MV-4-11 (cell line): ENCODE results near the gene ESF1.
"Not testable (repeated sequence)": the region's sequence is repeated elsewhere in the genome, so short reads cannot be mapped to it uniquely, and the experiment has no call there.

Source experiments
- DNase-seq: peaks from one replicate; lab custom pipeline; 2025; lab: John Stamatoyannopoulos, UW

The ESF1 gene

DNA sequence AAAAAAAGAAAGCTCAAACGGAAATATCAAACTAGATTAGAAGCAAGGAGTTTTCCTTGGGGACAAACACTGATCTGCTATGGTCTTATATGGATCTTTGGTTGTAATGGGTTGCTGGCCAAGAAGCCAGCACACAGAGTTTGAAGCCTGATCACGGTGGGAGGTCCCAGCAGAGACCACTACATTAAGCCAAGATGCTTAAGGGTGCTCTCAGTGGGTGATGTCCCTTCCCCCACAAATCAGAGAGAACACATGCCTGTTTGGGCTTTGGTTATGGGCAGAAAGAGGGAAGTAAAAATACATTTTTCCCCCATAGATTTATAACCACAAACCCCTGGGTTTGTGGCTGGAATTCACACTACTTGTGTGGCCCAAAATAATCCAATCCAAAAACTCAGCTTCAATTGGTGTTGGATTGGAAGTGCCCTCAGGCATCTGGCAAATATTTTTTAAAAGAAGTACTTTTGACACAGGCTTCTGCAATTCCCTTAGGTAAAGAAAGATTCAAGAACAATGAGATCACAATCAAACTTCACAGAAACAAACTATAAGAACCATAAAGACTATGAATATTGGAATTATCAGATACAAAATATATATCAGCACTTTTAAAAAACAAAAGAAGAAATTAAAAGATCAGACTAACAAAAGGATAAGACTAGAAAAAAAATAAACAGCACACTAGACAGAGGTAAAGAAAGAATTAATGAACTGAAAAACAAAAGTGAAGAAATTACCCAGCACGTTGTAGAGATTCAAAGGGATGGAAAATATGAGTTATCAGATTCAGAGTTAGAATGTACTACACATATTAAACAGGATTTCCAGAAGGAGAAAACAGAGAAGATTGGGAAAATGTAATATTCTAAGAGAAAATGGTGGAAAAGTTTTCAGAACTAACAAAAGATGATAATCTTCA is 44.7 kb downstream of the ESF1 start:
- DNase-seq = peak; percentile 72

GRCh38 chr20:13738187-13738586 is 46.5 kb downstream of the ESF1 start:
- not testable (repeated sequence) for DNase-seq

- DNase-seq = no peak
Observed at GRCh38 chr20:13736436-13737191, 48.1 kb downstream of the ESF1 start.

- DNase-seq = no peak
Observed at GRCh38 chr20:13735826-13736225, 48.9 kb downstream of the ESF1 start.

GRCh38 chr20:13723011-13723410 is 61.7 kb downstream of the ESF1 start:
- peak; percentile 97 for DNase-seq

GRCh38 chr20:13718171-13718570 is 66.5 kb downstream of the ESF1 start:
- DNase-seq = no peak

- peak; percentile 80 for DNase-seq
Observed at GRCh38 chr20:13717631-13718044, 67.1 kb downstream of the ESF1 start.

DNA sequence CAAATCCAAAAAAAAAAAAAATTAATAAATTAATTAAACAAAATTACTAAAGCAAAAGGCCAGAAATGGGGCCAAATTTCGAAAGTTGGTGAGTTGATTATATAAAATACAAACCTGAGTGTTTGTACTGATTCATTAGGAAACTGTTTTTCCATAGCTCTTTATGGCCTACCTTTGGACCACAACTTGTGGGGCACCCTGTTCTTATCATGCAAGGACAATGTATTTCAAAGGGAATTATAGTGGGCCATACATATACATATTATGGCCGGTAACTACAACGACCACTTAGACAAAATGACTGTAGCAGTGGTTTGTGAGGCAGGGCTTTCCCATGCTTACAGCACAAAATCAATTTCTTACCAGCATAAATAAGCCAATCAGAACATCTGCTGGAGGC is 69.5 kb downstream of the ESF1 start:
- no peak for DNase-seq

GRCh38 chr20:13708234-13708633 is 76.5 kb downstream of the ESF1 start:
- DNase-seq = no peak

- no peak for DNase-seq
Observed at GRCh38 chr20:13703265-13703664, 81.5 kb downstream of the ESF1 start.

- no peak for DNase-seq
Observed at GRCh38 chr20:13701486-13701885, 83.2 kb downstream of the ESF1 start.

DNA sequence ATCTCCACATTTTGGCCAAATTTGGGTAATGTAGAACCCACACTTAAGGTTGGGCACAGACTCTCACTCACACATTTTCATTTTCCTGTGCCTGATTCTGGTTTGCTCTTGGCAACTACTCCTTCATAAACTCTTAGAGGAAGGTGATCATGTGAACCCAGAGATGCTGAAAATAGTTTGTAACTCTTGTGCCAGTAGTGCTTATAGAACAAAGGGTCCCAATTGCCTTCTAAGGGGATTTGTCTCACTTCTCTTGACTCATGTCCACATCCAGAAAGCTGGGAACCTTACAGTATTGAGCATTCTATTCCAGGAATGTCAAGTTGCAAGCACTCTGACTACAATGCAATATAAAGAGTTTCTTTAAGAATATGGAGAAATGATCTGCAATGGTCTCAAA is 84.0 kb downstream of the ESF1 start:
- no peak for DNase-seq

GRCh38 chr20:13694420-13695150 is 90.1 kb downstream of the ESF1 start:
- no peak for DNase-seq

DNA sequence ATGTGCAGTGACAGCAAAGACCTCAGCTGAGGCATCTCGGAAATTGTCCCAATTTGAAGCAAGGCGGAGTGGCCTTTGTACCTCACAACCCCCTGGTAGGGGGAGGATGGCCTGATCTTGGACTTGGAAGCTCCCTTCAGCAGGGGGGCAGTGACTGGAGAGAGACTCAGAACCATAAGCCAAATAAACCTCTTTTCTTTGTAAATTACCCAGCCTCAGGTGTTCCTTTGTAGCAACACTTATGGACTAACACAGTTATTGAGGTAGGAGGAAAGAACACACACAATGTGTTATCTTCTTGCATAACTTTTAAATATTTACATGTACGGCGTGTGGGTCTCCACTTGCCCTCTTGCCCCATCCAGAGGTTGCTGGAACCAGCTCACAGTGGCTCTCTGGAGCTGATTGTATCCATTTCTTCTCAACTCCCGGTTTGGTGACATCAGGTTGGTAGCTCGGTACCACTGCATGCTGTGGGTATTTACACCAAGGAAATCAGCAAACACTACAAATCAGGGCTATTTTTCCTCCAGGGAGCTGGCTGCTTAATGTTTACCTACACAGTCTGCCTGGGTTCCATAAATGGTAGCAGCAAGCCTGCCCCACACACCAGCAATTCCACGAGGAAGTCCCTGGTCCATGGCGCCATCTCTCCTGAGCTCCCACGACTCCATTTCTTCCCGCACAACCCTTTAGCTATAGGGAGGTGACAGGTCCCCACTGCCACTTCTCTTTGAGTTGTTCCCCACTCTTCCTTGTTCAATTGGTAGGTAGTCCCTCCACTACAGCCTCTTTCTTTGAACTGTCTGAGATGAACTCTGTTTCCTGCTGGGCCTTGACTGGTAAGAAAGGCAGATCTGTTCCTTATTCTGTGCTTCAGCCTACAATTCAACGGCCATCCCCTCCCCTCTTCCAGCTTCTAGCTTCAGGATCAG is 91.7 kb downstream of the ESF1 start:
- DNase-seq = no peak

GRCh38 chr20:13690943-13691342 is 93.8 kb downstream of the ESF1 start:
- no peak for DNase-seq

- DNase-seq = no peak
Observed at GRCh38 chr20:13687815-13688214, 96.9 kb downstream of the ESF1 start.

GRCh38 chr20:13685623-13686022 is 99.1 kb downstream of the ESF1 start:
- no peak for DNase-seq

DNA sequence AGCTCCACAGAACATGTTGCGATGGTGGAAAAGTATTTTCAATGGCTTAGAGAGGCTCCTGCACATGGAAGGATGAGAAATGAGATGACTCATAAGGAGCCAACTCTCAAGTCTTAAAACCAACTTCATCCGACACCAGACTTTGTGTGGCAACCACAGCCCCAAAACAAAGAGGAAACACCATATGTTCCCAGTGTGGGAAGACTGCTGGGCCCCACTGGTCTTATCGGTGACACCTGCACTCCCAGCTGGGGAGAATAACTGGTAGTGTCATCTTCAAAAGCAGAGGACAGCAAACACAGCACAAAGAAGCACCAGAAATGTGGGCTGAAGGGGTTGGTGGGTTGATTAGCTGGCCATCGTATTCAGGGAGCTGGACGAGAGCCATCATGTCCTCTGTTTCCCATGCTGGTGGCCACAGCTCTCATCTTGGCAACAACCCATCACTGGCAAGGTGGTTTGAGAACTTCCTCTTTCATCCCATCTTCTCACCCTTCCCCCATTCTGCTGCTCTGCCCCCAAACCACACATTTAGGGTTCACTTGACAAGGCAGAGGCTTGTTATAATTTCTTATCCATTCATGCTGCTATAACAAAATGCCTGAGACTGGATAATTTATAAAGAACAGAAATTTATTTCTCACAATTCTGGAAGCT is 100.0 kb downstream of the ESF1 start:
- DNase-seq = peak; percentile 98

DNA sequence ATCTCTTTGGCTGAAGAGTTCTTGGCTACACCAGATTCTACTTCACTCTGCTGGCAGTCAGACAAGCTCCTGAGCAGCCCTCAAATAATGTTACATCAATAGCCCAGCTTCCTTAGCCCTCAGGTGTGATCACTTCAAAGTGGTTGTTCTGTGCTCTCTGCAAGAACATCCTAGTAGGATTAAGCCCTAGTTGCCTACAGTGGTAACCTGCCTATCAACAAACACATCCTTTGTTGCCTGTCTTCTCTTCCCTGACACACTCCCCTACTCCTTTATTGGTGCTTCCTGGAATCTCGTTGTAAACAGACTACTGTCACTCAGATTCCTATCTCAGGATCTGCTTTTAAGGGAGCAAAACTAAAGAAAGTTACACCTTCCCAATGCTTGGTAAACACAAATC is 100.9 kb downstream of the ESF1 start:
- DNase-seq = no peak

- DNase-seq = no peak
Observed at GRCh38 chr20:13681248-13682125, 103.2 kb downstream of the ESF1 start.
